Lower lobe of right lung (tissue), 2 donors: ENCODE results near the gene TMEM184C. TPM values are rescaled to one million over a fixed set of nuclear protein-coding genes. Genes with fewer than 3 reads are reported as not detected.
A peak's percentile ranks its signal among the peaks of the same experiment; 100 is the strongest.

Experiments used
- ATAC-seq, 2 donors: fragments of 200-7000 bp; cut with Tn5 transposase; one replicate each; pipeline ENCODE4 v1.9.1; 2020 to 2022; ENCODE audit warnings: mild to moderate bottlenecking in 2 of 2, moderate library complexity in 2 of 2
- DNase-seq: peaks from one replicate; pipeline ENCODE4 v3.0.0-alpha.2; 2020
- H3K27ac ChIP-seq: fragments of 200-600 bp; one replicate; pipeline ENCODE4 v1.8.0; 2022
- H3K27me3 ChIP-seq: fragments of 200-600 bp; one replicate; pipeline ENCODE4 v1.8.0; 2022; ENCODE audit warnings: low read depth
- H3K36me3 ChIP-seq: fragments of 200-600 bp; one replicate; pipeline ENCODE4 v1.8.0; 2022; ENCODE audit warnings: mild to moderate bottlenecking
- H3K4me1 ChIP-seq: fragments of 200-600 bp; one replicate; pipeline ENCODE4 v1.8.0; 2022
- H3K4me3 ChIP-seq: fragments of 200-600 bp; one replicate; pipeline ENCODE4 v1.8.0; 2022; ENCODE audit warnings: mild to moderate bottlenecking
- H3K9me3 ChIP-seq: fragments of 200-600 bp; one replicate; pipeline ENCODE4 v1.8.0; 2022
- intact Hi-C: fragments of 100-400 bp; cut with DNase I; formaldehyde crosslinking; loops from one replicate; pipeline ENCODE4 v1.11.0; 2022
- total RNA-seq: library from RNA; stranded (reverse); fragmentation: NEBNext Ultra II Directional; extraction: Animal tissue kit (Norgen Biotek cat#: 25700); gene quantifications from one replicate; pipeline ENCODE4 v1.2.1, GENCODE V29; 2021
- TF ChIP-seq, protein P1 (sequence below): fragments of 200-600 bp; IDR thresholded peaks from one replicate; pipeline ENCODE4 v1.8.0; 2022; ENCODE audit warnings: antibody characterized with exemption, mild to moderate bottlenecking
- donor health status: DM: no; HTN: yes; CAD: no; lungs with severe emphysema.

Gene TMEM184C
- total RNA-seq, 1 donor from 2014 or later, result 29.2 TPM

DNA sequence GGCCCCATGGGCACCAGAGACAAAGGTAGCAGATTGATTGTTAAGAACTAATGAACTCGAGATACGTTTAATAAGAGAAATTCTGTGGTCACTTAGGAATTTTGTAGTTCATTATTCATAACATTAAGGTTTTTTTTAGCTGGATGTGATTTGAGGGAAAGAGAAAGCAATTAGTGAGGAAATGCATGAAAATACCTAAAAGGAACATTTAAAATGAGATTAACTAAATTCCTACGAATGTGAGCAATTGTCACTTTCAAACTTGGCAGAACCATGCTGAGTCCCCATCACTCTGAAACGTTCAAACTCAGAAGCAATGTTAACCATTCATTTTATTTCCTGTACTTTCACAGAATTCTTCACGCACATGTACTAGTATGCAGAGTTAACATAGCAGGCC lies 60.9 kb downstream of the TMEM184C start:
- Histone ChIP-seq H3K9me3 (no peaks in the 10 kb centered on the region), H3K4me3 (no peak overlapping the region), H3K27me3 (no peaks in the 10 kb centered on the region), H3K4me1 (no peaks in the 10 kb centered on the region), H3K36me3 (peaks cover 13% of the 10 kb centered on the region), H3K27ac (no peak overlapping the region)
- TF ChIP-seq, protein P1, sequence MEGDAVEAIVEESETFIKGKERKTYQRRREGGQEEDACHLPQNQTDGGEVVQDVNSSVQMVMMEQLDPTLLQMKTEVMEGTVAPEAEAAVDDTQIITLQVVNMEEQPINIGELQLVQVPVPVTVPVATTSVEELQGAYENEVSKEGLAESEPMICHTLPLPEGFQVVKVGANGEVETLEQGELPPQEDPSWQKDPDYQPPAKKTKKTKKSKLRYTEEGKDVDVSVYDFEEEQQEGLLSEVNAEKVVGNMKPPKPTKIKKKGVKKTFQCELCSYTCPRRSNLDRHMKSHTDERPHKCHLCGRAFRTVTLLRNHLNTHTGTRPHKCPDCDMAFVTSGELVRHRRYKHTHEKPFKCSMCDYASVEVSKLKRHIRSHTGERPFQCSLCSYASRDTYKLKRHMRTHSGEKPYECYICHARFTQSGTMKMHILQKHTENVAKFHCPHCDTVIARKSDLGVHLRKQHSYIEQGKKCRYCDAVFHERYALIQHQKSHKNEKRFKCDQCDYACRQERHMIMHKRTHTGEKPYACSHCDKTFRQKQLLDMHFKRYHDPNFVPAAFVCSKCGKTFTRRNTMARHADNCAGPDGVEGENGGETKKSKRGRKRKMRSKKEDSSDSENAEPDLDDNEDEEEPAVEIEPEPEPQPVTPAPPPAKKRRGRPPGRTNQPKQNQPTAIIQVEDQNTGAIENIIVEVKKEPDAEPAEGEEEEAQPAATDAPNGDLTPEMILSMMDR, result no peak
- intact Hi-C loops, result no loop called here
- DNase-seq (no peak), ATAC-seq (no peak)

DNA sequence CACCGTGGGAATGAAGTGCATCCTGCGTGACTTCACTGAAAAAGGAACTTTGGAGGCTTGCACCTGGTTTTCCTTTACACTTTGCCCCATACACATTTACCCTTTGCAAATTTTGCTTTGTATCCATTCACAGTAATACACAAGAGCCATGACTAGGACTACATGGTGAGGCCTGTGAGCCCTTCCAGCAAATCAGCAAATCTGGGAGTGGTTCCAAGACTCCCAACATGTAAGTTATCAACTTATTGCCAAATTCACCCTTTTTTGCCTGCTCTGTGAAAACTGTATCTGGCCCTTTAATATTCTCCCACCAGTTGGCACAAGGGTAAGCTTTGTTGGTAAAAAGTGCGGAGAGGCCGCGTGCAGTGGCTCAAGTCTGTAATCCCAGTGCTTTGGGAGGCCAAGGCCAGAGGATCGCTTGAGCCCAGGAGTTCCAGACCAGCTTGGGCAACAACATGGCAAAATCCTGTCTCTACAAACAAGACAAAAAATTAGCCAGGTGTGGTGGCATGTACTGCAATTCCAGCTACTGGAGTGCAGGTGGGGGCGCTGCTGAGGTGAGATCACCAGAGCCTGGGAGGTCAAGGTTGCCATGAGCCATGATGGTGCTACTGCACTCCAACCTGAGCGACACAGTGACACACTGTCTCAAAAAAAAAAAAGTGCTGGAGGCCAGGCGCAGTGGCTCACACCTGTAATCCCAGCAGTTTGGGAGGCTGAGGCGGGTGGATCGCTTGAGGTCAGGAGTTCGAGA lies 61.8 kb downstream of the TMEM184C start:
- Histone ChIP-seq H3K27me3 (no peaks in the 10 kb centered on the region), H3K9me3 (no peaks in the 10 kb centered on the region), H3K36me3 (peaks cover 13% of the 10 kb centered on the region), H3K27ac (no peak overlapping the region), H3K4me1 (no peaks in the 10 kb centered on the region), H3K4me3 (no peak overlapping the region)
- DNase-seq (no peak), ATAC-seq (no peak)
- TF ChIP-seq, protein P1, result no peak
- intact Hi-C loops, result no loop called here

DNA sequence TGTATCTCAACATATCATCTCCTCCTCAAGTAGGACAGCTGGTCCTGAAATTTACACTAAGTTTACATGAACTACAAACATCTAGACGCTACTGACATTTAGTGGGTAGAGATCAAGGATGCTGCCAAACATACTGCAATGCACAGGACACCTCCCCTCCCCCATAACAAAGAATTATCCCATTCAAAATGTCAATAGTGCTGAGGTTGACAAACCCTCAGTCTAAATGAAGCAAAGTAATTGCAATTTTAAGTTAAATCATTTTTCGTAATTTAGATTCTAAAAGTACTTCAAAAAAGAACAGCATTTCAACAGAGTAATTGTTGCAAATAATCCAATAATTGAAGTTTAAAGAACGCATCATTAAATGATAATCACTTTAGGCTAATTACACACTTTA lies 65.6 kb downstream of the TMEM184C start:
- intact Hi-C loops, result no loop called here
- no peaks in the 10 kb centered on the region for H3K4me1 ChIP-seq
- H3K4me3 ChIP-seq, result peak overlapping the region; percentile 89
- DNase-seq, result no peak
- H3K36me3 ChIP-seq, result peaks cover 13% of the 10 kb centered on the region
- ATAC-seq, result no peak
- H3K27me3 ChIP-seq, result no peaks in the 10 kb centered on the region
- no peak overlapping the region for H3K27ac ChIP-seq
- H3K9me3 ChIP-seq, result no peaks in the 10 kb centered on the region
- TF ChIP-seq, protein P1, result no peak

GRCh38 chr4:147683188-147683591 lies 66.0 kb downstream of the TMEM184C start:
- no peaks in the 10 kb centered on the region for H3K9me3 ChIP-seq
- ATAC-seq (peak; percentile 54 to 69), DNase-seq (no peak)
- TF ChIP-seq, protein P1, result no peak
- H3K4me1 ChIP-seq, result no peaks in the 10 kb centered on the region
- intact Hi-C loops, result no loop called here
- H3K36me3 ChIP-seq, result peaks cover 10% of the 10 kb centered on the region
- H3K27me3 ChIP-seq, result no peaks in the 10 kb centered on the region
- peak overlapping the region; percentile 89 for H3K4me3 ChIP-seq
- peak overlapping the region; percentile 88 for H3K27ac ChIP-seq

DNA sequence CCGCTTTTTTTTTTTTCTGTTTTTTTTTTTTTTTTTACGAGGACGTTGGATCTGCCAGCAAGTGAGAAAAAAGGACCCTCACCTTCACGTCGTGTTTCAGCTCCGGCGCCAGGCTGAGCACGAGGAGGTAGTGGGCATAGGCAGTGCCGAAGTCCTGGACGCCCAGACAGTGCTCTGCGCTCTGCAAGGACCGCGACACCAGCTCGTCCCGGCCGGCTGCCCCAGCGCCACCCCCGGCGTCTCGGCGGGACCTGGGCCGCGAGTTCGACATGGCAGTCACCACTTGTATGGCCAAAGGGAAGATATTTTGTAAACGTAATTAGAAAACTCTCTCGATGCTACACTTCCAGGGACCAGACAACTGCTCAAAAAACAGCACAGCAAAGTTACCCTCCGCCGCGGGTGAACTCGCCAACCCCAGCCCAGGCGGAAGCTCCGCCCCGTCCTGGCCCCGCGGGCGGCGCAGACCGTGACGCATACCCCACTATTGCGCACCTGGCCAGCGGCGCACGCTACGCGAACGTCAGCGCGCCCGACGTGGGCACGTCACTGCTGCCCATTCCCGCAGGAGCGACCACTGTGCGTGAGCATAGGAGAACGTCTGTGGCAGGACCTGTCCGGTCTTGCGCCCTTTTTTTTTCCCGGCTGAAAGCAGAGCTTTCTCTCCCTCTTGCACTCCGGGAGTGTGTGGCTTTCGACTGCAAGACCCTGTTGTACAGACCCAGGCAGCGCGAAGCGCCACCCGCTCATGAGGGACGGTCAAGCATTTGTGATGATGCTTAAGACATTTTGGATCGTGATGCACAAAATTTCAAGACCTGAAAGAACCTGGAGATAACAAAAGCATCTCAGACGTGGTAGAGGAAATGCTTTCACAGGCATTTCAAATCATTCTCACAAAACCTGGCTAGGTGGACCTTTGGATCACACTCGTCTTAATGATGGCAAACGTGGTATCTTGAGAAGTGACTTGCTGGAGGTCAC lies 66.8 kb downstream of the TMEM184C start, which contains the start of gene PRMT9:
PRMT9 (minus strand) TSS at position 447 of the 984 bp plus-strand sequence; CDS start at position 271, 176 bp downstream.
- TF ChIP-seq, protein P1, result no peak
- Histone ChIP-seq H3K9me3 (no peaks in the 10 kb centered on the region), H3K36me3 (peaks cover 2% of the 10 kb centered on the region), H3K27ac (peak within 1 kb of the TSS; percentile 88), H3K4me1 (no peaks in the 10 kb centered on the region), H3K4me3 (peak within 1 kb of the TSS; percentile 89), H3K27me3 (no peaks in the 10 kb centered on the region)
- intact Hi-C loops, result no loop called here
- DNase-seq, result peak; percentile 94
- peak; percentile 100 for ATAC-seq
